ENCODE results near the gene YIF1B.
A peak's percentile ranks its signal among the peaks of the same experiment; 100 is the strongest.

YIF1B gene

GRCh38 chr19:38294090-38294489 lies 21.7 kb downstream of the YIF1B start:
- H3K27me3 ChIP-seq (ENCODE audit: control insufficient read depth, insufficient read depth, low read length) = no peaks in the 10 kb centered on the region
- H3K4me1 ChIP-seq (ENCODE audit: control insufficient read depth, insufficient read depth, low read length) = no peaks in the 10 kb centered on the region

GRCh38 chr19:38293281-38293680 lies 22.5 kb downstream of the YIF1B start:
- Histone ChIP-seq H3K4me1 (ENCODE audit: control insufficient read depth, insufficient read depth, low read length) (no peaks in the 10 kb centered on the region), H3K27me3 (ENCODE audit: control insufficient read depth, insufficient read depth, low read length) (no peaks in the 10 kb centered on the region), H3K4me3 (ENCODE audit: low read depth, low read length) (no peak overlapping the region), H3K9ac (ENCODE audit: low read depth, low read length) (no peak overlapping the region), H3K36me3 (ENCODE audit: control insufficient read depth, insufficient read depth, low read length) (peaks cover 45% of the 10 kb centered on the region), H3K9me3 (ENCODE audit: control insufficient read depth, insufficient read depth, low read length) (no peaks in the 10 kb centered on the region)

More at GRCh38 chr19:38294090-38294489, 21.7 kb downstream of the YIF1B start:
- Histone ChIP-seq H3K36me3 (ENCODE audit: control insufficient read depth, insufficient read depth, low read length) (peaks cover 38% of the 10 kb centered on the region), H3K4me3 (ENCODE audit: low read depth, low read length) (no peak overlapping the region), H3K9me3 (ENCODE audit: control insufficient read depth, insufficient read depth, low read length) (no peaks in the 10 kb centered on the region), H3K9ac (ENCODE audit: low read depth, low read length) (no peak overlapping the region)

GRCh38 chr19:38291855-38292254 lies 23.9 kb downstream of the YIF1B start:
- Histone ChIP-seq H3K27me3 (ENCODE audit: control insufficient read depth, insufficient read depth, low read length) (no peaks in the 10 kb centered on the region), H3K36me3 (ENCODE audit: control insufficient read depth, insufficient read depth, low read length) (peaks cover 53% of the 10 kb centered on the region), H3K4me1 (ENCODE audit: control insufficient read depth, insufficient read depth, low read length) (no peaks in the 10 kb centered on the region), H3K4me3 (ENCODE audit: low read depth, low read length) (no peak overlapping the region), H3K9me3 (ENCODE audit: control insufficient read depth, insufficient read depth, low read length) (no peaks in the 10 kb centered on the region), H3K9ac (ENCODE audit: low read depth, low read length) (peak overlapping the region; percentile 24)

GRCh38 chr19:38290631-38291147 lies 25.1 kb downstream of the YIF1B start:
- no peaks in the 10 kb centered on the region for H3K27me3 ChIP-seq (ENCODE audit: control insufficient read depth, insufficient read depth, low read length)

GRCh38 chr19:38289955-38290354 lies 25.8 kb downstream of the YIF1B start:
- peaks cover 58% of the 10 kb centered on the region for H3K36me3 ChIP-seq (ENCODE audit: control insufficient read depth, insufficient read depth, low read length)
- H3K4me1 ChIP-seq (ENCODE audit: control insufficient read depth, insufficient read depth, low read length) = no peaks in the 10 kb centered on the region
- no peak overlapping the region for H3K9ac ChIP-seq (ENCODE audit: low read depth, low read length)
- H3K4me3 ChIP-seq (ENCODE audit: low read depth, low read length) = no peak overlapping the region
- no peaks in the 10 kb centered on the region for H3K27me3 ChIP-seq (ENCODE audit: control insufficient read depth, insufficient read depth, low read length)
- H3K9me3 ChIP-seq (ENCODE audit: control insufficient read depth, insufficient read depth, low read length) = no peaks in the 10 kb centered on the region

More at GRCh38 chr19:38290631-38291147, 25.1 kb downstream of the YIF1B start:
- H3K4me3 ChIP-seq (ENCODE audit: low read depth, low read length) = no peak overlapping the region
- H3K36me3 ChIP-seq (ENCODE audit: control insufficient read depth, insufficient read depth, low read length) = peaks cover 58% of the 10 kb centered on the region
- H3K9ac ChIP-seq (ENCODE audit: low read depth, low read length) = no peak overlapping the region
- no peaks in the 10 kb centered on the region for H3K4me1 ChIP-seq (ENCODE audit: control insufficient read depth, insufficient read depth, low read length)
- no peaks in the 10 kb centered on the region for H3K9me3 ChIP-seq (ENCODE audit: control insufficient read depth, insufficient read depth, low read length)

GRCh38 chr19:38288123-38288855 lies 27.5 kb downstream of the YIF1B start:
- no peak overlapping the region for H3K4me3 ChIP-seq (ENCODE audit: low read depth, low read length)
- H3K27me3 ChIP-seq (ENCODE audit: control insufficient read depth, insufficient read depth, low read length) = no peaks in the 10 kb centered on the region
- H3K9ac ChIP-seq (ENCODE audit: low read depth, low read length) = no peak overlapping the region
- no peaks in the 10 kb centered on the region for H3K9me3 ChIP-seq (ENCODE audit: control insufficient read depth, insufficient read depth, low read length)
- H3K36me3 ChIP-seq (ENCODE audit: control insufficient read depth, insufficient read depth, low read length) = peaks cover 64% of the 10 kb centered on the region
- no peaks in the 10 kb centered on the region for H3K4me1 ChIP-seq (ENCODE audit: control insufficient read depth, insufficient read depth, low read length)

- Histone ChIP-seq H3K9ac (ENCODE audit: low read depth, low read length) (no peak overlapping the region), H3K4me3 (ENCODE audit: low read depth, low read length) (no peak overlapping the region), H3K9me3 (ENCODE audit: control insufficient read depth, insufficient read depth, low read length) (no peaks in the 10 kb centered on the region), H3K27me3 (ENCODE audit: control insufficient read depth, insufficient read depth, low read length) (no peaks in the 10 kb centered on the region), H3K4me1 (ENCODE audit: control insufficient read depth, insufficient read depth, low read length) (peaks cover 1% of the 10 kb centered on the region), H3K36me3 (ENCODE audit: control insufficient read depth, insufficient read depth, low read length) (peaks cover 58% of the 10 kb centered on the region)
Observed at GRCh38 chr19:38287604-38288003, 28.1 kb downstream of the YIF1B start.

GRCh38 chr19:38285567-38285966 lies 30.2 kb downstream of the YIF1B start:
- Histone ChIP-seq H3K36me3 (ENCODE audit: control insufficient read depth, insufficient read depth, low read length) (peaks cover 45% of the 10 kb centered on the region), H3K4me3 (ENCODE audit: low read depth, low read length) (no peak overlapping the region), H3K4me1 (ENCODE audit: control insufficient read depth, insufficient read depth, low read length) (peaks cover 2% of the 10 kb centered on the region), H3K27me3 (ENCODE audit: control insufficient read depth, insufficient read depth, low read length) (no peaks in the 10 kb centered on the region), H3K9ac (ENCODE audit: low read depth, low read length) (no peak overlapping the region), H3K9me3 (ENCODE audit: control insufficient read depth, insufficient read depth, low read length) (no peaks in the 10 kb centered on the region)

- no peaks in the 10 kb centered on the region for H3K27me3 ChIP-seq (ENCODE audit: control insufficient read depth, insufficient read depth, low read length)
- peaks cover 39% of the 10 kb centered on the region for H3K36me3 ChIP-seq (ENCODE audit: control insufficient read depth, insufficient read depth, low read length)
- H3K9ac ChIP-seq (ENCODE audit: low read depth, low read length) = no peak overlapping the region
- peaks cover 2% of the 10 kb centered on the region for H3K4me1 ChIP-seq (ENCODE audit: control insufficient read depth, insufficient read depth, low read length)
- no peak overlapping the region for H3K4me3 ChIP-seq (ENCODE audit: low read depth, low read length)
- H3K9me3 ChIP-seq (ENCODE audit: control insufficient read depth, insufficient read depth, low read length) = no peaks in the 10 kb centered on the region
Observed at GRCh38 chr19:38284422-38284821, 31.3 kb downstream of the YIF1B start.

GRCh38 chr19:38283271-38283670 lies 32.5 kb downstream of the YIF1B start:
- Histone ChIP-seq H3K36me3 (ENCODE audit: control insufficient read depth, insufficient read depth, low read length) (peaks cover 30% of the 10 kb centered on the region), H3K27me3 (ENCODE audit: control insufficient read depth, insufficient read depth, low read length) (no peaks in the 10 kb centered on the region)

GRCh38 chr19:38281811-38282566 lies 33.8 kb downstream of the YIF1B start:
- Histone ChIP-seq H3K9ac (ENCODE audit: low read depth, low read length) (peak overlapping the region; percentile 47), H3K9me3 (ENCODE audit: control insufficient read depth, insufficient read depth, low read length) (no peaks in the 10 kb centered on the region), H3K27me3 (ENCODE audit: control insufficient read depth, insufficient read depth, low read length) (no peaks in the 10 kb centered on the region), H3K4me1 (ENCODE audit: control insufficient read depth, insufficient read depth, low read length) (peaks cover 2% of the 10 kb centered on the region), H3K36me3 (ENCODE audit: control insufficient read depth, insufficient read depth, low read length) (peaks cover 22% of the 10 kb centered on the region), H3K4me3 (ENCODE audit: low read depth, low read length) (no peak overlapping the region)

More at GRCh38 chr19:38283271-38283670, 32.5 kb downstream of the YIF1B start:
- Histone ChIP-seq H3K4me1 (ENCODE audit: control insufficient read depth, insufficient read depth, low read length) (peaks cover 2% of the 10 kb centered on the region), H3K9ac (ENCODE audit: low read depth, low read length) (no peak overlapping the region), H3K4me3 (ENCODE audit: low read depth, low read length) (no peak overlapping the region), H3K9me3 (ENCODE audit: control insufficient read depth, insufficient read depth, low read length) (no peaks in the 10 kb centered on the region)

Measured in iPS-15b (cell line).